Measurements from ENCODE around the gene TEX35.

Gene TEX35

DNA sequence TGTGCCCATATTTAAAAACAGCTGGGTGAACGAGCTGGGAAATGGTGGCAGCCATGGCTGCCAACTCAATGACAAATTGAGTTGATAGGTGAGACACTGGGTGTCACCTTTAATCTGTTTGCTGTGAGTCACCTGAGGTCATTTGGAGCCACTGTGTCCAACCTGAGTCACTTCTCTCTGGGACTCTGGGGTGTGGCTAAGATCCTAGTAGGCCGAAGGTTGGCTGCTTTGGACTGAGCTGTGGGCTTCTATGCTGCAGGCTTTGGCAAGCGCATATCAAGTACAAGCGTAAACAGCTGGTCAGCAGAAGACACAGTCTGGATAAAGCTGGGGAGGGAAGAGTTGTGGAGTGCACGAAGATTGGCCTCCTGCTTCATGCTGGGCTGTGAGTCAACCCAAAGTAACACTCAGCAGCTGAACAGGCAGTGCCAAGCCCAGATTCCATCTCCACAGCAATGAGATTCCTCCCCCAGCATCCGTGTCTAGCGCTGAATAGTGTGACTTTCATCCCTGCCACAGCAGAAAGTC, 24.0 kb downstream of the TEX35 start:
- Histone ChIP-seq H2BK120ac (ENCODE audit: low read depth, low read length) (no peak overlapping the region), H3K9me3 (ENCODE audit: control insufficient read depth, low read length) (no peaks in the 10 kb centered on the region), H4K8ac (ENCODE audit: low read length) (no peak overlapping the region), H2AFZ (ENCODE audit: low read depth, low read length) (no peak overlapping the region), H3K9ac (ENCODE audit: low read length) (peak overlapping the region; percentile 78), H3K4ac (ENCODE audit: low read depth in 1 of 2, low read length in 2 of 2) (no peak overlapping the region), H2BK15ac (ENCODE audit: low read depth, poor library complexity, severe bottlenecking) (no peak overlapping the region), H3K27me3 (ENCODE audit: control insufficient read depth in 1 of 2, insufficient read depth in 1 of 2, low read length in 2 of 2) (no peaks in the 10 kb centered on the region), H2AK5ac (ENCODE audit: low read length, severe bottlenecking) (peak overlapping the region; percentile 1), H3K36me3 (ENCODE audit: control insufficient read depth in 1 of 2, insufficient read depth in 2 of 2, low read depth in 1 of 2, low read length in 2 of 2) (no peaks in the 10 kb centered on the region), H3K27ac (ENCODE audit: low read length, poor library complexity, severe bottlenecking) (peak overlapping the region; percentile 55), H4K91ac (ENCODE audit: low read length) (no peak overlapping the region), H3K4me2 (ENCODE audit: low read length, poor library complexity, severe bottlenecking) (no peak overlapping the region), H3K18ac (ENCODE audit: low read depth in 1 of 2, low read length in 2 of 2) (peak overlapping the region in 1 of 2 experiments; percentile 88), H3K79me1 (replicated peaks; ENCODE audit: low read length, poor library complexity, severe bottlenecking) (no peaks in the 10 kb centered on the region), H3K4me3 (ENCODE audit: insufficient read depth in 1 of 2, low read depth in 1 of 2, low read length in 2 of 2) (peak overlapping the region in 1 of 2 experiments; percentile 56), H3K4me1 (ENCODE audit: control insufficient read depth, insufficient read depth, low read depth, low read length) (peaks cover 45% of the 10 kb centered on the region), H2BK12ac (ENCODE audit: low read length in 2 of 2) (peak overlapping the region in 1 of 2 experiments; percentile 97), H3K23ac (ENCODE audit: low read length in 2 of 2) (no peak overlapping the region), H3K14ac (ENCODE audit: low read length in 2 of 2) (no peak overlapping the region), H2BK5ac (ENCODE audit: low read depth, low read length, poor library complexity, severe bottlenecking) (no peak overlapping the region)
- 56% methylated on average over 7 of the region's 7 CpGs for WGBS
- peak; percentile 84 for DNase-seq

DNA sequence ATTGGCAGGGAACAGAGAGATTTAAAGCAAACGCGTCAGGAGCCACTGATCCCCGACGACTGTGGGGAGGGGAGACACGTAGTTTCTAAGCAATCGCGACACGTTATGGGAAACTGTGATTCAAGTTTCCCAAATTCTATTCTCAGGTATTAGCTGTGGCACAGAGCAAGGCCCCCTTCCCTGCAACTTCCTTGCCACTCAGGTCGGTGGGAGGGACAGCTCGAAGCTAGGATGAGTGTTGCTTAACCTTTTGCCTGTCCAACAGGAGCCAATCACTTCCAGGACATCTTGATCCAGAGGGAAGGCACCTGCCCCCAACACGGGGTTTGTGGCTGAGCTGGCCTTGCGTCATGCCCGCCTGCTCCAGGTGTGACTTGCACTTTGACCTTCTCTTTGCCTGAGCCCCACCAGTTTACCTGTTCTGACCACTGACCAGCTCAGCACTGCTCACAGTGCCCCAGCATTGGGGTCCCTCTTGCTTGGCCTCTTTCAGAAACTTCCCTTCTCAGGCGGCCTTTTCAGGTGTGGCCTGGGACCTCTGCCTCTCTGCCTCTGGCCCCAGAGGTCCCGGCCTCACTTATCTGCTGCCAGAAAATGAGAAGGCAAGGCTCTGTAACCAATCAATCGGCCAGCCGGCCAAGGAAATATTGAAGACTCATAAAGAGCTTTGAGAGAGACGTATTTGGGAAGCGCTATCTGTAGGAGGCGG, 24.6 kb downstream of the TEX35 start:
- WGBS = 93% methylated on average over 20 of the region's 20 CpGs
- Histone ChIP-seq H2AFZ (ENCODE audit: low read depth, low read length) (no peak overlapping the region), H3K4me1 (ENCODE audit: control insufficient read depth, insufficient read depth, low read depth, low read length) (peaks cover 43% of the 10 kb centered on the region), H2BK120ac (ENCODE audit: low read depth, low read length) (no peak overlapping the region), H4K8ac (ENCODE audit: low read length) (no peak overlapping the region), H3K9ac (ENCODE audit: low read length) (peak overlapping the region; percentile 78), H3K4me3 (ENCODE audit: insufficient read depth in 1 of 2, low read depth in 1 of 2, low read length in 2 of 2) (peak overlapping the region in 1 of 2 experiments; percentile 56), H3K14ac (ENCODE audit: low read length in 2 of 2) (peak overlapping the region in 1 of 2 experiments; percentile 26), H2AK5ac (ENCODE audit: low read length, severe bottlenecking) (peak overlapping the region; percentile 50), H2BK12ac (ENCODE audit: low read length in 2 of 2) (peak overlapping the region; percentile 22 to 97), H3K79me1 (replicated peaks; ENCODE audit: low read length, poor library complexity, severe bottlenecking) (no peaks in the 10 kb centered on the region), H3K36me3 (ENCODE audit: control insufficient read depth in 1 of 2, insufficient read depth in 2 of 2, low read depth in 1 of 2, low read length in 2 of 2) (no peaks in the 10 kb centered on the region), H3K27me3 (ENCODE audit: control insufficient read depth in 1 of 2, insufficient read depth in 1 of 2, low read length in 2 of 2) (no peaks in the 10 kb centered on the region), H3K18ac (ENCODE audit: low read depth in 1 of 2, low read length in 2 of 2) (peak overlapping the region in 1 of 2 experiments; percentile 88), H2BK5ac (ENCODE audit: low read depth, low read length, poor library complexity, severe bottlenecking) (no peak overlapping the region), H3K27ac (ENCODE audit: low read length, poor library complexity, severe bottlenecking) (peak overlapping the region; percentile 55), H3K9me3 (ENCODE audit: control insufficient read depth, low read length) (no peaks in the 10 kb centered on the region), H3K4me2 (ENCODE audit: low read length, poor library complexity, severe bottlenecking) (no peak overlapping the region), H4K91ac (ENCODE audit: low read length) (peak overlapping the region; percentile 55), H2BK15ac (ENCODE audit: low read depth, poor library complexity, severe bottlenecking) (no peak overlapping the region), H3K4ac (ENCODE audit: low read depth in 1 of 2, low read length in 2 of 2) (peak overlapping the region; percentile 9 to 13), H3K23ac (ENCODE audit: low read length in 2 of 2) (peak overlapping the region in 1 of 2 experiments; percentile 92)
- no peak for DNase-seq

DNA sequence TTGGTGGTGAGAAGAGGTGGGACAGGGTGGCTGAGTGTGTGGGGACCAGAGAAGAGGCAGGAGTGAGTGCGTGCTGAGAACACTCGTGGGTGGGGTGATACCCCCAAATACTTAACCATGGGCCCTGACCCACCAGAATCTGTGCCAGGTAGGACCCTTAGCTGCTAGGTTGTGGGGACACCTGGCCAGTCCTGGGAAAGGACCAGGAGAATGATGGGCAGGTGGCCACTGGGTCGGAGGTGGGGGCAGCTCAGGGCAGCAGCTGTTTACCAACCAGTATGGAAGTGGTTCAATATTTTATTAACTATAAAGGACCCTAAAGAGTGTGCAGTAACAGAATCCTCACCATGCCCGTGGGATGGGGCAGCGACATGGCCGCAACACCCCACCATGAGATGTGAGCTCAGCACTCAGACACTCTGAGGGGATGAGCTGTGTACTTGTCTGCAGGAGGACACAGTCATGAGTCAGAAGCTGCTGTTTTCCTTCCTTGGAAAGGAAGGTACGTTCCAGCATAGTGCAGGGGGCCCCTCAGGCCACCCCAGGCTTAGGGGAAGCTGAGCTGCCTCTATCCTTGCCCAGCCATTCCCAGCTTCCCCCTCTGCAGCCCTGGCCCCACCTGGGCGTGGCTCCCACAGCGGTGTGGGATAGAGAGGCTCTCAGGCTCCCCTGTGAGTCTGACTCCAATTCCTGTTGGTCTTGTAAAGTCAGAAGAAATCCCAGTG, 25.4 kb downstream of the TEX35 start:
- H3K27ac ChIP-seq (ENCODE audit: low read length, poor library complexity, severe bottlenecking) = peak overlapping the region; percentile 11
- H4K91ac ChIP-seq (ENCODE audit: low read length) = peak overlapping the region; percentile 55
- H3K9me3 ChIP-seq (ENCODE audit: control insufficient read depth, low read length) = no peaks in the 10 kb centered on the region
- H3K4me1 ChIP-seq (ENCODE audit: control insufficient read depth, insufficient read depth, low read depth, low read length) = peaks cover 46% of the 10 kb centered on the region
- peak overlapping the region; percentile 71 for H2BK15ac ChIP-seq (ENCODE audit: low read depth, poor library complexity, severe bottlenecking)
- H2BK12ac ChIP-seq (ENCODE audit: low read length in 2 of 2) = peak overlapping the region; percentile 22 to 73
- no peak overlapping the region for H3K4me2 ChIP-seq (ENCODE audit: low read length, poor library complexity, severe bottlenecking)
- H3K4ac ChIP-seq (ENCODE audit: low read depth in 1 of 2, low read length in 2 of 2) = peak overlapping the region; percentile 6 to 36
- H3K9ac ChIP-seq (ENCODE audit: low read length) = peak overlapping the region; percentile 78
- H3K14ac ChIP-seq (ENCODE audit: low read length in 2 of 2) = peak overlapping the region in 1 of 2 experiments; percentile 8
- H3K27me3 ChIP-seq (ENCODE audit: control insufficient read depth in 1 of 2, insufficient read depth in 1 of 2, low read length in 2 of 2) = no peaks in the 10 kb centered on the region
- H4K8ac ChIP-seq (ENCODE audit: low read length) = peak overlapping the region; percentile 75
- H3K36me3 ChIP-seq (ENCODE audit: control insufficient read depth in 1 of 2, insufficient read depth in 2 of 2, low read depth in 1 of 2, low read length in 2 of 2) = no peaks in the 10 kb centered on the region
- H2AFZ ChIP-seq (ENCODE audit: low read depth, low read length) = peak overlapping the region; percentile 32
- peak overlapping the region in 1 of 2 experiments; percentile 43 for H3K4me3 ChIP-seq (ENCODE audit: insufficient read depth in 1 of 2, low read depth in 1 of 2, low read length in 2 of 2)
- no peak overlapping the region for H2BK5ac ChIP-seq (ENCODE audit: low read depth, low read length, poor library complexity, severe bottlenecking)
- WGBS = 45% methylated on average over 8 of the region's 9 CpGs
- H3K79me1 ChIP-seq (replicated peaks; ENCODE audit: low read length, poor library complexity, severe bottlenecking) = no peaks in the 10 kb centered on the region
- no peak overlapping the region for H2BK120ac ChIP-seq (ENCODE audit: low read depth, low read length)
- peak overlapping the region; percentile 11 to 22 for H3K18ac ChIP-seq (ENCODE audit: low read depth in 1 of 2, low read length in 2 of 2)
- peak overlapping the region; percentile 50 for H2AK5ac ChIP-seq (ENCODE audit: low read length, severe bottlenecking)
- no peak overlapping the region for H3K23ac ChIP-seq (ENCODE audit: low read length in 2 of 2)
- DNase-seq = peak; percentile 77

DNA sequence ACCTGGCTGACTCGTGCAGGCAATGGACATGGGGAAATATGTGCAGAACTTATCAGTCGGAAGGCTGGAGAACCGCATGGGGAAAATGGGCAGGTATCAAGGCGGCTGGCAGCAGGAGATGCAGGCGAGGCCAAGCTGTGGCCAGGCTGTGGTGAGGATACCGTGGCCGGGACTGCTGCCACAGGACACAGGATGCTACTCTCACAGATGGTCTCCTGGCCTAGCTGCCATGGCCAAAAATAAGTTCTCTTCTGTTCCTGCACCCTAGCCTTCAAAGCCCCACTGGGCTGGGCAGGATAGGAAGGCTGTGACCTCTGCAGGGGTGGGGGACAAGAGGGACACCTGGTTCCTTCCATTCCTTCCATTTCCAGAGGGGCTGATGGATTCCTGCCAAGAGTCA, 26.4 kb downstream of the TEX35 start:
- Histone ChIP-seq H3K9ac (ENCODE audit: low read length) (peak overlapping the region; percentile 78), H3K18ac (ENCODE audit: low read depth in 1 of 2, low read length in 2 of 2) (peak overlapping the region in 1 of 2 experiments; percentile 74), H3K9me3 (ENCODE audit: control insufficient read depth, low read length) (no peaks in the 10 kb centered on the region), H3K27ac (ENCODE audit: low read length, poor library complexity, severe bottlenecking) (peak overlapping the region; percentile 11), H2BK120ac (ENCODE audit: low read depth, low read length) (no peak overlapping the region), H3K4ac (ENCODE audit: low read depth in 1 of 2, low read length in 2 of 2) (peak overlapping the region; percentile 0 to 29), H2AFZ (ENCODE audit: low read depth, low read length) (no peak overlapping the region), H3K79me1 (replicated peaks; ENCODE audit: low read length, poor library complexity, severe bottlenecking) (peaks cover 1% of the 10 kb centered on the region), H3K14ac (ENCODE audit: low read length in 2 of 2) (no peak overlapping the region), H4K8ac (ENCODE audit: low read length) (peak overlapping the region; percentile 39), H2BK15ac (ENCODE audit: low read depth, poor library complexity, severe bottlenecking) (no peak overlapping the region), H2BK12ac (ENCODE audit: low read length in 2 of 2) (peak overlapping the region; percentile 7 to 89), H3K36me3 (ENCODE audit: control insufficient read depth in 1 of 2, insufficient read depth in 2 of 2, low read depth in 1 of 2, low read length in 2 of 2) (no peaks in the 10 kb centered on the region), H3K27me3 (ENCODE audit: control insufficient read depth in 1 of 2, insufficient read depth in 1 of 2, low read length in 2 of 2) (no peaks in the 10 kb centered on the region), H3K4me3 (ENCODE audit: insufficient read depth in 1 of 2, low read depth in 1 of 2, low read length in 2 of 2) (peak overlapping the region in 1 of 2 experiments; percentile 43), H2AK5ac (ENCODE audit: low read length, severe bottlenecking) (no peak overlapping the region), H3K4me2 (ENCODE audit: low read length, poor library complexity, severe bottlenecking) (no peak overlapping the region), H4K91ac (ENCODE audit: low read length) (peak overlapping the region; percentile 35), H2BK5ac (ENCODE audit: low read depth, low read length, poor library complexity, severe bottlenecking) (peak overlapping the region; percentile 12), H3K23ac (ENCODE audit: low read length in 2 of 2) (no peak overlapping the region), H3K4me1 (ENCODE audit: control insufficient read depth, insufficient read depth, low read depth, low read length) (peaks cover 42% of the 10 kb centered on the region)
- WGBS = 84% methylated on average over 7 of the region's 7 CpGs
- no peak for DNase-seq
